MM.1S (cell line): ENCODE results near the gene CCT6B.

Source experiments
- EZH2phosphoT487 ChIP-seq: fragments of 300-600 bp; sonication (generic); IDR thresholded peaks from 2 replicates; pipeline ENCODE4 v1.6.1; 2018; ENCODE audit warnings: antibody characterized with exemption, low read length
- TF ChIP-seq, protein P1 (sequence below): fragments of 300-600 bp; sonication (generic); IDR thresholded peaks from 2 replicates; pipeline ENCODE4 v1.5.1; 2016; ENCODE audit warnings: antibody characterized with exemption, low read length, mixed read lengths

DNA sequence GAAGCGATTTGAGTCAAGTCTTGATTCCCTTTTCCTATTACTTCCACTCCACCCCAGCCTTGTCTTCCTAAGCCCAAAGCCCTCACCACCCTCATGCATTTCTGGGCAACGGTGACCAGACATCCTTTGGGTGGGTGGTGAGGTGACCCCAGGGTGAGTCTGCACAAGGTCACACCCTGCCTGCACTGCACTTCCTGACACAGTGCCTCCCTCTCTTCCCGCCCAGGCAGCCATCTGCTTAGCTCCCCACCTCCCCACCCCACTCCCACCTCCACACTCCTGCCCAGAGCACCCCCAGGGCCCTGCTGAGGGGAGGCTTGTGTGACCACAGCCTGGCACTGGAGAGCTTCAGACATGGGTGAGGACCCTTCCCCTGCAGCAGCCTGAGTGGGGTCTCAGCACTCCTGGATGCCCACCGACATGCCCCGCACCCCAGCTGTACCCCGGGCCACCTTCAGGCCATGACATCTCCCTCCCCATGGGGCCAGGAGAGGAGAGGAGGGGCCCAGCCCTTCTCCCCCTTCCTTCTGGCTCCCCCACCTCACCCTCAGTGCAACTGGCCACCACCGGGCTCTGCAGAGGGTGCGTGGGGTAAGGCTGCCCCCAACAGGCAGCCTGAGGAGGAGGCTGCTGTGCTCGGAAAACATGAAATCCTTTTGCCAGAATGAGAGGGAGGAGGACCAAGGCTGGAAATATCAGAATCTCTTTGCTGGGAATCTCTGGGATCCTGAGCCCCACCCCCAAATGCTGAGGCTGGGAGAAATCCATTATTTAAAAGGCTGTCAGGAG is 68.6 kb downstream of the CCT6B start:
- TF ChIP-seq, protein P1, sequence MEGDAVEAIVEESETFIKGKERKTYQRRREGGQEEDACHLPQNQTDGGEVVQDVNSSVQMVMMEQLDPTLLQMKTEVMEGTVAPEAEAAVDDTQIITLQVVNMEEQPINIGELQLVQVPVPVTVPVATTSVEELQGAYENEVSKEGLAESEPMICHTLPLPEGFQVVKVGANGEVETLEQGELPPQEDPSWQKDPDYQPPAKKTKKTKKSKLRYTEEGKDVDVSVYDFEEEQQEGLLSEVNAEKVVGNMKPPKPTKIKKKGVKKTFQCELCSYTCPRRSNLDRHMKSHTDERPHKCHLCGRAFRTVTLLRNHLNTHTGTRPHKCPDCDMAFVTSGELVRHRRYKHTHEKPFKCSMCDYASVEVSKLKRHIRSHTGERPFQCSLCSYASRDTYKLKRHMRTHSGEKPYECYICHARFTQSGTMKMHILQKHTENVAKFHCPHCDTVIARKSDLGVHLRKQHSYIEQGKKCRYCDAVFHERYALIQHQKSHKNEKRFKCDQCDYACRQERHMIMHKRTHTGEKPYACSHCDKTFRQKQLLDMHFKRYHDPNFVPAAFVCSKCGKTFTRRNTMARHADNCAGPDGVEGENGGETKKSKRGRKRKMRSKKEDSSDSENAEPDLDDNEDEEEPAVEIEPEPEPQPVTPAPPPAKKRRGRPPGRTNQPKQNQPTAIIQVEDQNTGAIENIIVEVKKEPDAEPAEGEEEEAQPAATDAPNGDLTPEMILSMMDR, result peak; percentile 37
- TF ChIP-seq EZH2phosphoT487, result no peak
